HepG2 (cell line): ENCODE results near the gene B9D2. TPM values are rescaled to one million over a fixed set of nuclear protein-coding genes. Genes with fewer than 3 reads are reported as not detected.
A peak's percentile ranks its signal among the peaks of the same experiment; 100 is the strongest.

Source experiments
- ATAC-seq: fragments of 200-7000 bp; cut with Tn5 transposase; 3 replicates; pipeline ENCODE4 v1.9.1; 2020; ENCODE audit warnings: mild to moderate bottlenecking, moderate library complexity
- BruUV-seq: library from RNA; stranded (reverse); fragments of 400-500 nt; replicated peaks from 2 replicates; lab custom pipeline; 2021; lab: Mats Ljungman, UMichigan
- CTCF ChIA-PET: fragments of 300-600 bp; formaldehyde crosslinking; extraction: SDS; loops from one replicate; lab custom pipeline; 2021; ENCODE audit warnings: low total read pairs, inconsistent platforms, low intra/inter-chr PET ratio; lab: Yijun Ruan, JAX
- POLR2A ChIA-PET: fragments of 350-600 bp; sonication (Branson Sonifier 250); formaldehyde crosslinking; loops from one replicate; lab custom pipeline; 2020; ENCODE audit warnings: antibody characterized with exemption, inconsistent platforms; lab: Yijun Ruan, JAX
- DNase-seq: peaks from one replicate; pipeline ENCODE4 v3.0.0-alpha.2; 2015; ENCODE audit warnings: low spot score
- FAIRE-seq: peaks from 3 replicates; lab custom pipeline; 2011; peaks lifted over from hg19 to GRCh38; lab: Jason Lieb, UNC
- H2AFZ ChIP-seq: one replicate; pipeline ENCODE4 v1.6.1; 2011; ENCODE audit warnings: low read length, inconsistent platforms
- H3K27ac ChIP-seq: fragments of 300-600 bp; 3 replicates; pipeline ENCODE4 v1.8.0; 2011; ENCODE audit warnings: mixed run types, mild to moderate bottlenecking, mixed read lengths, low read length, inconsistent platforms; ENCODE audit not compliant: insufficient read depth; ENCODE audit errors: extremely low read length
- H3K27me3 ChIP-seq, 2 experiments: fragments of 200-600 bp in 1 of 2; 2 replicates in 1 of 2; 3 replicates in 1 of 2; pipeline versions ENCODE4 v1.6.0 to v1.8.0; 2011; ENCODE audit warnings: low read length in 2 of 2, mild to moderate bottlenecking in 2 of 2, moderate library complexity in 2 of 2, inconsistent platforms in 1 of 2; ENCODE audit not compliant: insufficient read depth in 2 of 2, control insufficient read depth in 1 of 2
- H3K36me3 ChIP-seq, 2 experiments: fragments of 200-600 bp in 1 of 2; replicated peaks in 1 of 2; 2 replicates in 1 of 2; 3 replicates in 1 of 2; pipeline versions ENCODE4 v1.5.1 to v1.8.0; 2011; ENCODE audit warnings: low read length in 2 of 2, inconsistent platforms in 1 of 2; ENCODE audit not compliant: insufficient read depth in 2 of 2, control insufficient read depth in 1 of 2
- H3K4me1 ChIP-seq: 2 replicates; pipeline ENCODE4 v1.5.1; 2012; ENCODE audit warnings: low read length, inconsistent platforms; ENCODE audit not compliant: insufficient read depth
- H3K4me2 ChIP-seq: 2 replicates; pipeline ENCODE4 v1.6.0; 2011; ENCODE audit warnings: low read depth, low read length, inconsistent platforms
- H3K4me3 ChIP-seq, 3 experiments: fragments of 200-600 bp in 1 of 3; sonication (generic), shearing (Covaris generic) in 1 of 3; replicated peaks in 1 of 3; 2 replicates each; pipeline ENCODE4 v1.5.1; 2011 to 2016; ENCODE audit warnings: low read length in 3 of 3, inconsistent platforms in 2 of 3, low read depth in 2 of 3, mild to moderate bottlenecking in 2 of 3, control low read depth in 1 of 3, mixed read lengths in 1 of 3; ENCODE audit not compliant: insufficient read depth in 1 of 3
- H3K79me2 ChIP-seq: one replicate; pipeline ENCODE4 v1.6.1; 2011; ENCODE audit warnings: low read length, inconsistent platforms; ENCODE audit not compliant: insufficient read depth
- H3K9ac ChIP-seq: 2 replicates; pipeline ENCODE4 v1.6.0; 2011; ENCODE audit warnings: mild to moderate bottlenecking, low read depth, low read length, inconsistent platforms; ENCODE audit not compliant: insufficient read depth
- H3K9me3 ChIP-seq: 2 replicates; pipeline ENCODE4 v1.5.1; 2012; ENCODE audit warnings: mild to moderate bottlenecking, low read length
- H4K20me1 ChIP-seq: 2 replicates; pipeline ENCODE4 v1.6.0; 2011; ENCODE audit warnings: inconsistent platforms, mild to moderate bottlenecking, low read length, moderate library complexity; ENCODE audit not compliant: insufficient read depth
- AGO2 ChIP-seq: fragments of 200-400 bp; formaldehyde crosslinking; optimal IDR thresholded peaks from 2 replicates; pipeline ENCODE3; 2017; ENCODE audit warnings: mild to moderate bottlenecking, low read depth, low read length, moderate library complexity
- ATF7-NPFF ChIP-seq: sonication (generic); formaldehyde crosslinking; IDR thresholded peaks from 2 replicates; pipeline ENCODE4 v1.8.1; 2023; ENCODE audit warnings: mild to moderate bottlenecking, low read depth, missing genetic modification reagents, moderate library complexity
- CBX5 ChIP-seq: sonication (generic); formaldehyde crosslinking; IDR thresholded peaks from 2 replicates; pipeline ENCODE4 v1.4.0; 2020; ENCODE audit warnings: missing genetic modification reagents, borderline replicate concordance
- FIP1L1 ChIP-seq: fragments of 200-400 bp; formaldehyde crosslinking; IDR thresholded peaks from 2 replicates; pipeline ENCODE4 v1.6.1; 2018; ENCODE audit warnings: low read depth, mild to moderate bottlenecking, low read length, moderate library complexity, borderline replicate concordance; ENCODE audit not compliant: insufficient read depth
- GFI1 ChIP-seq: sonication (generic); formaldehyde crosslinking; IDR thresholded peaks from 2 replicates; pipeline ENCODE4 v1.5.0; 2020; ENCODE audit warnings: missing genetic modification reagents, mild to moderate bottlenecking, borderline replicate concordance
- JDP2 ChIP-seq: sonication (generic); formaldehyde crosslinking; IDR thresholded peaks from 2 replicates; pipeline ENCODE4 v1.8.1; 2022; ENCODE audit warnings: missing genetic modification reagents, borderline replicate concordance
- MAX ChIP-seq: IDR thresholded peaks from 2 replicates; pipeline ENCODE4 v1.6.1; 2012; ENCODE audit warnings: inconsistent platforms
- RELA ChIP-seq: sonication (generic); formaldehyde crosslinking; IDR thresholded peaks from 2 replicates; pipeline ENCODE4 v1.4.0; 2020; ENCODE audit warnings: missing genetic modification reagents
- SNRNP70 ChIP-seq: fragments of 200-400 bp; formaldehyde crosslinking; IDR thresholded peaks from 2 replicates; pipeline ENCODE4 v1.6.1; 2017; ENCODE audit warnings: mild to moderate bottlenecking, low read depth, low read length, moderate library complexity
- SPEN ChIP-seq: sonication (generic); formaldehyde crosslinking; IDR thresholded peaks from 2 replicates; pipeline ENCODE4 v1.5.1; 2020; ENCODE audit warnings: low read depth, mild to moderate bottlenecking, missing genetic modification reagents
- TBP ChIP-seq: sonication (generic); formaldehyde crosslinking; IDR thresholded peaks from 2 replicates; pipeline ENCODE4 v1.5.0; 2020; ENCODE audit warnings: missing genetic modification reagents
- TGIF2 ChIP-seq: IDR thresholded peaks from 2 replicates; pipeline ENCODE4 v1.6.1; 2016; ENCODE audit warnings: control low read depth, missing compliant biosample characterization
- ZNF264 ChIP-seq: sonication (generic); formaldehyde crosslinking; IDR thresholded peaks from 2 replicates; pipeline ENCODE4 v1.4.0; 2020; ENCODE audit warnings: missing genetic modification reagents
- ZNF335 ChIP-seq: sonication (generic); formaldehyde crosslinking; IDR thresholded peaks from 2 replicates; pipeline ENCODE4 v1.4.0; 2020; ENCODE audit warnings: missing genetic modification reagents
- ZNF547 ChIP-seq: sonication (generic); formaldehyde crosslinking; IDR thresholded peaks from 2 replicates; pipeline ENCODE4 v1.5.1; 2020; ENCODE audit warnings: mild to moderate bottlenecking, missing genetic modification reagents
- ZNF770 ChIP-seq: sonication (generic); formaldehyde crosslinking; IDR thresholded peaks from 2 replicates; pipeline ENCODE4 v1.5.0; 2020; ENCODE audit warnings: mild to moderate bottlenecking, missing genetic modification reagents
- WGBS: methylation state at CpG from one replicate; pipeline ENCODE4 v1.1.6; 2017; ENCODE audit warnings: low lambda C conversion rate; 5-methylcytosine and 5-hydroxymethylcytosine counted together
- in situ Hi-C: cut with HindIII; loops from 2 replicates; pipeline ENCODE4 v1.10.0; 2017; ENCODE audit warnings: low pct_unique_long_range_greater_than_20kb; ENCODE audit not compliant: extremely low pct_ligation_motif_present
- intact Hi-C: fragments of 100-400 bp; cut with micrococcal nuclease; formaldehyde crosslinking; loops from one replicate; pipeline ENCODE4 v1.10.0; 2022; ENCODE audit not compliant: unreplicated experiment
- polyA plus RNA-seq, 8 experiments: library from polyadenylated mRNA; depleted of rRNA in 3 of 8; stranded (reverse) in 7 of 8; unstranded in 1 of 8; fragments of >200 nt; fragmentation: Illumina TruSeq in 4 of 8; extraction: Trizol in 4 of 8; gene quantifications; 2 replicates each; pipeline versions ENCODE4 v1.2.1 to v1.2.3, GENCODE V29; 2011 to 2016; ENCODE audit warnings: low read depth in 4 of 8, missing spikeins in 1 of 8, mixed read lengths in 1 of 8; ENCODE audit not compliant: insufficient read depth in 1 of 8
- total RNA-seq, 5 experiments: library from RNA; depleted of rRNA; stranded (reverse); fragments of >200 nt; fragmentation: Illumina TruSeq; extraction: Trizol; gene quantifications; 2 replicates each; pipeline ENCODE4 v1.2.3, GENCODE V29; 2016; ENCODE audit warnings: low read depth in 1 of 5

The B9D2 gene
- total and polyA plus RNA-seq, 2 of the 13 experiments (the other 11 are each of a cell fraction or from before 2014, with no cell fraction given): 3.1 to 4.4 TPM

GRCh38 chr19:41307954-41308449, 55.9 kb downstream of the B9D2 start:
- H3K4me2 ChIP-seq: no peak overlapping the region
- 87% methylated on average over 3 of the region's 4 CpGs for WGBS
- POLR2A ChIA-PET: interaction anchor here (1.2 to 5.3 kb wide), 5 partner anchors 10 to 104 kb away, joined by 4 to 55 read pairs (median 9); partner anchors contain the start of gene HNRNPUL1

GRCh38 chr19:41307090-41307875, 56.7 kb downstream of the B9D2 start:
- BruUV-seq: TSS peak; percentile 33
- H3K4me2 ChIP-seq: no peak overlapping the region
- intact Hi-C loops (no loop called here), in situ Hi-C loops (loop anchor here (5.0 kb wide), 1 partner anchor 40 kb away; no protein-coding TSS in a partner anchor)
- no peak overlapping the region for H3K9ac ChIP-seq
- no peaks in the 10 kb centered on the region for H3K27me3 ChIP-seq
- H3K4me3 ChIP-seq: no peak overlapping the region
- ATAC-seq (no peak), FAIRE-seq (no peak), DNase-seq (no peak)
- peaks cover 26 to 53% of the 10 kb centered on the region in 2 experiments for H3K36me3 ChIP-seq
- no peaks in the 10 kb centered on the region for H4K20me1 ChIP-seq
- WGBS: 93% methylated on average over 8 of the region's 8 CpGs
- H3K9me3 ChIP-seq: no peaks in the 10 kb centered on the region
- H3K4me1 ChIP-seq: peaks cover 28% of the 10 kb centered on the region
- CTCF ChIA-PET: interaction anchor here (1.0 kb wide), 1 partner anchor 103 kb away, joined by 5 read pairs; no protein-coding TSS in a partner anchor
- H3K79me2 ChIP-seq: peaks cover 19% of the 10 kb centered on the region
- POLR2A ChIA-PET: interaction anchor here (1.9 to 5.3 kb wide), 3 partner anchors 16 to 45 kb away, joined by 9 to 55 read pairs (median 31); partner anchors contain the start of gene HNRNPUL1
- H2AFZ ChIP-seq: no peak overlapping the region
- H3K27ac ChIP-seq: no peak overlapping the region
- TF ChIP-seq TBP (CRISPR knock-in tag) (no peak), JDP2 (no peak), MAX (no peak), ZNF335 (no peak), FIP1L1 (no peak), ATF7-NPFF (CRISPR knock-in tag) (no peak), TGIF2 (CRISPR knock-in tag) (no peak), GFI1 (CRISPR knock-in tag) (no peak), ZNF770 (CRISPR knock-in tag) (no peak)

More at GRCh38 chr19:41307954-41308449, 55.9 kb downstream of the B9D2 start:
- Histone ChIP-seq H3K4me3 (no peak overlapping the region), H3K27ac (peak overlapping the region; percentile 4)
- BruUV-seq: no TSS peak
- ATAC-seq: no peak; the same call in 2 of the 3 replicates
- no peak for TF ChIP-seq CBX5 (CRISPR knock-in tag)
- no peak for TF ChIP-seq ZNF264 (CRISPR knock-in tag)
- TF ChIP-seq ZNF547 (CRISPR knock-in tag): 0 out of 2 replicates have a peak, but pooled peaks have one; percentile 28
- TF ChIP-seq AGO2: peak; percentile 63
- peak; percentile 44; the same call in 1 of the 2 replicates for TF ChIP-seq SPEN (CRISPR knock-in tag)
- no peak for TF ChIP-seq SNRNP70
- 0 out of 2 replicates have a peak, but pooled peaks have one; percentile 6 for TF ChIP-seq RELA (CRISPR knock-in tag)
- TF ChIP-seq, all 625 proteins: peak for 4
- CTCF ChIA-PET: interaction anchor here (1.0 to 1.2 kb wide), 3 partner anchors 45 to 181 kb away, joined by 5 to 6 read pairs (median 6); no protein-coding TSS in a partner anchor
- H3K4me1 ChIP-seq: peaks cover 28% of the 10 kb centered on the region
- peaks cover 22% of the 10 kb centered on the region for H3K79me2 ChIP-seq
- no peak for FAIRE-seq
- H2AFZ ChIP-seq: no peak overlapping the region
- intact Hi-C loops (loop anchor here (2.0 kb wide), 1 partner anchor 45 kb away; no protein-coding TSS in a partner anchor), in situ Hi-C loops (loop anchor here (5.0 kb wide), 1 partner anchor 41 kb away; no protein-coding TSS in a partner anchor)
- H4K20me1 ChIP-seq: no peaks in the 10 kb centered on the region
- no peaks in the 10 kb centered on the region for H3K27me3 ChIP-seq
- no peaks in the 10 kb centered on the region for H3K9me3 ChIP-seq
- peaks cover 24 to 53% of the 10 kb centered on the region in 2 experiments for H3K36me3 ChIP-seq
- H3K9ac ChIP-seq: no peak overlapping the region
- DNase-seq: no peak
